Measurements from ENCODE around the gene ABTB2.

The ABTB2 gene

DNA sequence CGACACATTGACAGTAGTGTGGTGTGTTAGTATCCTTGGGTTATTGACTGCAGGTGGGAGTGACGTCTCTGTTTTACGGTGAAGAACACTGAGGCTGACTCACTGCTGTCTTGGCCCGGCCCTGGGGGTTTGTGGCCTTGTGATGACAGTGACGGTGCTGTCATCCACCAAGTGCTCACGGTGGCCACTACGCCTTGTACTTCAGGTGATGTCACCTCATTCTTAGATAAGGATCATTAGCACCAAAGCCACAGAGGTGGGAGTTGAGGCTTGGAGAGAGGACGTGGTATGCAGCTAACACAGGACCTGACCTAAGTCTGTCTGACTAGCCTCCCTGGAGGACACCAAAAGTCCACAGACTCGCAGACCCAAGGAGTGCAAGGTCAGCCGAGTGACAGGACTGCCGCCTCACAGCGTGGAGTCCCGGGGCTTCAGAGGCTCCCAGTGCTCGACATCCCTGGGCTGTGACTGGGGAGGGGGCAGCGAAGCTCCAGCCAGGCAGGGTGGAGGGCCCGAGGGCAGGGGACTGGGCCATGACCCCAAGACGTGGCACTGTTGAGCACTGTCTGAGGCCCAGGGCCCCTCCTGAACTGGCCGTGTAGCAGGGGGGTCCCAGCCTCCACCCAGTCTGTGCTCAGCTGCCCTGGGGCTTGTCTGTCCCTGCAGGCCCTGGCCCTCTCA, 195.9 kb downstream of the ABTB2 start:
- TF ChIP-seq CTCF (IDR thresholded peaks at IDR 0.05; ENCODE audit: extremely low read depth, missing control alignments): no peak
- no peak for DNase-seq (ENCODE audit: low spot score)

DNA sequence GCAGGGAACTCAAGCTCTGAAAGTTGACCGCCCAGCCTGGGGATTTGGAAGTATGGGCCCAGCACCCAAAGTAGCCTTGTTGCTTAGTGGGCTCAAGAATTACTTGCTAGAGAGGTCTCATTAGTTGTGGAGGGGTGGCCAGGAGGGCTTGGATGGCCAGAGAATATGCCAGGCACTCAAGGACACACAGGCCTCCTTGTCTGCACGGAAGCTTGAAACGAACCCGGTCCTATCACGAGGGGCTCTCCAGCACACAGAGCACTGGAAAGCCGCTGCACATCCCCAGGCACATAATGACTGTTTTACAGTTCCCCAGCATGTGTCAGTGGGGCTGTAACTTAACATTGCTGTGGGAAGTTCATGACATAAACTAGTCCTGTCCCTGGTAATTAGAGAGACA, 196.4 kb downstream of the ABTB2 start:
- no peak for TF ChIP-seq CTCF (IDR thresholded peaks at IDR 0.05; ENCODE audit: extremely low read depth, missing control alignments)
- DNase-seq (ENCODE audit: low spot score): no peak

DNA sequence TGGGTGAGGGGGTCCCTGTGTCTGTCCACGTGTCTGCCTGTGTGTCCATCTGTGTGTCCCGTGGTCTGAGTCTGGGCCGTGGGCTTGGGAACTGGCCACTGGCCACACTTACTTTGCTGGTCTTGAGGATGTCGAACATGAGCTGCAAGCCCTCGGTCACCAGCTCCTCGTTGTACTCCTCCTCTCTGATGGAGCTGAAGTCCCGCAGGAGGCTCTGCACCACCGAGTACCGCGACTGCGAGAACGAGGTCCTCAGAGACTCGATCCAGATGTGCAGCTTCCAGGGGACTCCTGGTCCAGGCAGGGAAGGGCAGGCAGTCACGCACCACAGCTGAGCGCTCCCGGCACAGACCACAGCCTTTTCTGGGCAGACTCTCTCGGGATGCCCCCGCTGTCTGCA, 197.0 kb downstream of the ABTB2 start:
- no peak for DNase-seq (ENCODE audit: low spot score)
- TF ChIP-seq CTCF (IDR thresholded peaks at IDR 0.05; ENCODE audit: extremely low read depth, missing control alignments): no peak

DNA sequence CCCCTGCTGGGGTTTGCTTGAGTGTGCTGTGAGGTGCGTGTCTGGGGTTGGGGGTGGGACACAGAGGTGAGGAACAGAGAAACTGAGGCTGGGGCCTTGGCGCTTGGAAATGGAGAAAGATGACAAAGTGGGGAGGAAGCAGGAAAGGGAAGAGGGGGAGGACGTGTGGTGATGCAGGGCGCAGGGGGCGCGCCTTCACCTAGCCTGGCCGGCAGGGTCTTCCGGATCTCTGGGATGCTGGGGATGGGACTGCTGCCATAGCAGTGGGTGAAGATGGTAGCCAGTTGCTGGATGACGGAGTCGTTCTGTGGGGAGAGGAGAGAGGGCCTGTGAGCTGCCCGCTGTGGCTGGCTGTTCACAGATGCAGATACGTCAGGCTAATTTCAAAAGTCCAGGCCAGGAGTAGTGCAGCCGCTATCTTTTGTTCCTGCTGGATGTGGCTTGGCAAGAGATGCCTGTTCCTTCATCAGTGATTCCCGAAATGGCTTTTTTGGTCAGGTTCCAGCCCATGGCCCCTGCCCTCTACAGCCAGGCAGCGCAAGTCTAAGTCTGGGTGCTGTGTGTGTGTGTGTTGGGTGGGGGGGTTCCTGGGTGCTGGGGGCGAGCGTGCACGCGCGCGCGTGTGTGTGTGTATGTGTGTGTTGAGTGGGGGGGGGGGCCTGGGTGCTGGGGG, 197.6 kb downstream of the ABTB2 start:
- DNase-seq (ENCODE audit: low spot score): no peak
- TF ChIP-seq CTCF (IDR thresholded peaks at IDR 0.05; ENCODE audit: extremely low read depth, missing control alignments): no peak

DNA sequence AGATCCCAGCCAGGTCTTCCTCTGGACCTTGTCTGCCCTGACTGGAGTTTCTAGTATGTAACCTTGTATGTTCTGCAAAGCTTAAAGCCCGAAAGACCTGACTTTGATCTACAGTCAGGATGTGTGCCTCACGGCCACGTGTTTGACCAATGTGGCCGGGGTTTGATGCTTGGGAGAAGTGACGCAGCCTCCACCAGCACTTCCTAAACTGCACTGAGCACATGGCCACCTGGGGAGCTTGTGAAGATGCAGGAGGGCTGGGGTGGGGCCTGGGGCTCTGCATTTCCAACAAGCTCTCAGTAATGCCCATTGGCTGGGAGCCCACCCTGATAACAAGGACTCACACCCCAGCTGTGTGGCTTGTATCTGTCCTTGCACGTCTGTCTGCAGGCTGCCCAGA, 199.1 kb downstream of the ABTB2 start:
- DNase-seq (ENCODE audit: low spot score): no peak
- no peak for TF ChIP-seq CTCF (IDR thresholded peaks at IDR 0.05; ENCODE audit: extremely low read depth, missing control alignments)

DNA sequence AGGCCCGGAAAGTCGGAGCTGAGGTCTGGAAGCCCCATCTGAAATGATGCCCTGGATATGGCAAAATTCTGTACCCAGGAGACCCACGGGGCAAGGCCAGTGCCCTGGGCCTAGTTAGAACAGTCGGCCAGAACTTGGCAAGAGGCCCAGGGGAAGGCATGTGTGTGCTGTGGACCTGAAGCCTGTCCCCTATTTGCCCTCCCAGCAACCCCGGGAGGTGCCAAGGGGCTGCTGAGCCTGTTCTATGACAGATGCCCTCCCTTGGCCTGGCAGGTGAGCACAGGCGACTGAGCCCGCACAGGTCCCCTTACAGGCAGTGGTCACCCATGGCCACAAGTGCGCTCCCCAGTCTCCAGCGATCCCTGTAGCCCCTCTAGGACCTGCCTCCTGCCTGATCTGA, 200.6 kb downstream of the ABTB2 start:
- TF ChIP-seq CTCF (IDR thresholded peaks at IDR 0.05; ENCODE audit: extremely low read depth, missing control alignments): no peak
- DNase-seq (ENCODE audit: low spot score): no peak

- DNase-seq (ENCODE audit: low spot score): no peak
- TF ChIP-seq CTCF (IDR thresholded peaks at IDR 0.05; ENCODE audit: extremely low read depth, missing control alignments): no peak
Observed at GRCh38 chr11:34155757-34156062, 202.1 kb downstream of the ABTB2 start.

Data from GM20000 (cell line).